Upper lobe of left lung (tissue), 4 donors: ENCODE data around the gene EHMT1.

ENCODE experiments used
- CTCF ChIP-seq, 6 experiments: fragments of 450-650 bp in 4 of 6; fragments of 200-600 bp in 2 of 6; sonication (generic) in 2 of 6; IDR thresholded peaks; one replicate each; pipeline ENCODE4 v1.5.1; 2016 to 2019; ENCODE audit warnings: antibody characterized with exemption in 6 of 6
- EP300 ChIP-seq, 4 donors: sonication (generic); formaldehyde crosslinking; IDR thresholded peaks; one replicate each; pipeline ENCODE4 v1.5.1; 2017; ENCODE audit warnings: antibody characterized with exemption in 4 of 4, control low read depth in 2 of 4
- POLR2A ChIP-seq, 4 donors: fragments of 450-650 bp; IDR thresholded peaks; one replicate each; pipeline ENCODE4 v1.5.1; 2016 to 2017; ENCODE audit warnings: antibody characterized with exemption in 4 of 4, mild to moderate bottlenecking in 2 of 4
- POLR2AphosphoS5 ChIP-seq, 2 donors: sonication (generic); formaldehyde crosslinking; IDR thresholded peaks; one replicate each; pipeline ENCODE4 v1.5.1; 2017; ENCODE audit warnings: antibody characterized with exemption in 2 of 2

- TF ChIP-seq POLR2A (IDR thresholded peaks at IDR 0.05) (no peak), POLR2AphosphoS5 (IDR thresholded peaks at IDR 0.05) (no peak), EP300 (IDR thresholded peaks at IDR 0.05) (no peak), CTCF (IDR thresholded peaks at IDR 0.05) (no peak)
Measured at GRCh38 chr9:137772281-137772873, 153.6 kb downstream of the EHMT1 start.
